H1 (cell line): ENCODE measurements around the gene THPO. TPM values are rescaled to one million over a fixed set of nuclear protein-coding genes. Genes with fewer than 3 reads are reported as not detected.

Source experiments
- CTCF ChIA-PET: fragments of 300-600 bp; sonication (Branson Sonifier 250); formaldehyde crosslinking; loops from one replicate; lab custom pipeline; 2021; ENCODE audit not compliant: partially characterized antibody; lab: Charles Lee
- POLR2A ChIA-PET: fragments of 300-600 bp; sonication (Branson Sonifier 250); formaldehyde crosslinking; loops from one replicate; lab custom pipeline; 2021; ENCODE audit warnings: inconsistent platforms; ENCODE audit not compliant: partially characterized antibody; lab: Charles Lee
- DNase-seq, 2 experiments: peaks; one replicate each; pipeline versions ENCODE4 v3.0.0 to v3.0.0-alpha.2; 2010 to 2022; ENCODE audit warnings: low spot score in 2 of 2, low read depth in 1 of 2, mixed read lengths in 1 of 2
- FAIRE-seq: peaks from 2 replicates; lab custom pipeline; 2011; peaks lifted over from hg19 to GRCh38; lab: Jason Lieb, UNC
- H2AFZ ChIP-seq: 2 replicates; pipeline ENCODE4 v1.8.1; 2012; ENCODE audit warnings: low read length, inconsistent platforms
- H2AK5ac ChIP-seq: 2 replicates; pipeline ENCODE4 v1.6.1; 2013; ENCODE audit warnings: low read depth, low read length
- H2BK120ac ChIP-seq: replicated peaks from 2 replicates; pipeline ENCODE3; 2013; ENCODE audit warnings: low read depth, low read length, inconsistent platforms
- H2BK12ac ChIP-seq: 2 replicates; pipeline ENCODE4 v1.6.1; 2013; ENCODE audit warnings: low read depth, low read length
- H2BK15ac ChIP-seq: 2 replicates; pipeline ENCODE4 v1.6.1; 2013; ENCODE audit warnings: low read length
- H2BK20ac ChIP-seq: 2 replicates; pipeline ENCODE4 v1.6.1; 2013; ENCODE audit warnings: low read length
- H2BK5ac ChIP-seq: 2 replicates; pipeline ENCODE4 v1.6.1; 2013; ENCODE audit warnings: low read depth, low read length
- H3K14ac ChIP-seq: 2 replicates; pipeline ENCODE4 v1.6.1; 2013; ENCODE audit warnings: inconsistent platforms; ENCODE audit not compliant: insufficient read length
- H3K18ac ChIP-seq: 2 replicates; pipeline ENCODE4 v1.6.1; 2013; ENCODE audit warnings: low read length; ENCODE audit errors: extremely low read depth
- H3K23ac ChIP-seq: 2 replicates; pipeline ENCODE4 v1.6.1; 2013; ENCODE audit warnings: inconsistent platforms; ENCODE audit not compliant: insufficient read length
- H3K23me2 ChIP-seq: 2 replicates; pipeline ENCODE4 v1.6.1; 2013; ENCODE audit warnings: low read depth, low read length
- H3K27ac ChIP-seq: 2 replicates; pipeline ENCODE4 v1.6.1; 2011; ENCODE audit warnings: low read depth, low read length, inconsistent platforms
- H3K27me3 ChIP-seq, 4 experiments: replicated peaks in 1 of 4; 1 replicate in 1 of 4; 2 replicates in 3 of 4; pipeline versions ENCODE4 v1.6.1 to v1.8.1; 2011 to 2013; ENCODE audit warnings: low read length in 3 of 4, mild to moderate bottlenecking in 3 of 4, inconsistent platforms in 2 of 4, mixed read lengths in 2 of 4, moderate library complexity in 1 of 4; ENCODE audit not compliant: control insufficient read depth in 3 of 4, insufficient read depth in 3 of 4; ENCODE audit errors: extremely low read depth in 1 of 4
- H3K36me3 ChIP-seq, 4 experiments: 2 replicates each; pipeline versions ENCODE4 v1.6.1 to v1.8.1; 2011 to 2013; ENCODE audit warnings: mild to moderate bottlenecking in 4 of 4, low read length in 3 of 4, moderate library complexity in 2 of 4, control low read depth in 1 of 4, inconsistent platforms in 1 of 4; ENCODE audit not compliant: insufficient read depth in 4 of 4, control insufficient read depth in 2 of 4
- H3K4ac ChIP-seq: replicated peaks from 2 replicates; pipeline ENCODE3; 2013; ENCODE audit warnings: low read length, low read depth, mixed read lengths, inconsistent platforms; ENCODE audit not compliant: insufficient read length
- H3K4me1 ChIP-seq, 4 experiments: replicated peaks in 1 of 4; 1 replicate in 1 of 4; 2 replicates in 3 of 4; pipeline versions ENCODE4 v1.6.1 to v1.8.1; 2011 to 2013; ENCODE audit warnings: low read length in 3 of 4, inconsistent platforms in 2 of 4, mixed read lengths in 1 of 4; ENCODE audit not compliant: insufficient read depth in 4 of 4, control insufficient read depth in 3 of 4
- H3K4me2 ChIP-seq, 2 experiments: 2 replicates each; pipeline versions ENCODE4 v1.6.1 to v1.8.1; 2011 to 2013; ENCODE audit warnings: low read depth in 2 of 2, low read length in 2 of 2, control low read depth in 1 of 2, inconsistent platforms in 1 of 2, mild to moderate bottlenecking in 1 of 2; ENCODE audit not compliant: insufficient read depth in 1 of 2
- H3K4me3 ChIP-seq, 4 experiments: fragments of 200-600, 300-600 bp in 1 of 4; sonication (generic), shearing (Covaris generic), sonication (Bioruptor Twin) in 1 of 4; 2 replicates each; pipeline versions ENCODE4 v1.5.1 to v1.8.1; 2011 to 2016; ENCODE audit warnings: low read length in 4 of 4, low read depth in 3 of 4, control low read depth in 2 of 4, inconsistent platforms in 2 of 4, mild to moderate bottlenecking in 2 of 4, mixed read lengths in 1 of 4, moderate library complexity in 1 of 4; ENCODE audit not compliant: insufficient read depth in 2 of 4; ENCODE audit errors: extremely low read depth in 1 of 4
- H3K56ac ChIP-seq: replicated peaks from 2 replicates; pipeline ENCODE3; 2013; ENCODE audit warnings: low read depth, mild to moderate bottlenecking, mixed read lengths, low read length, inconsistent platforms; ENCODE audit not compliant: insufficient read length
- H3K79me1 ChIP-seq: 2 replicates; pipeline ENCODE4 v1.6.1; 2013; ENCODE audit warnings: low read depth, low read length, control low read depth
- H3K79me2 ChIP-seq, 2 experiments: 2 replicates each; pipeline versions ENCODE4 v1.6.1 to v1.8.1; 2012 to 2013; ENCODE audit warnings: low read length in 2 of 2, mild to moderate bottlenecking in 2 of 2, inconsistent platforms in 1 of 2; ENCODE audit not compliant: insufficient read depth in 2 of 2, control insufficient read depth in 1 of 2
- H3K9ac ChIP-seq, 4 experiments: replicated peaks in 1 of 4; 1 replicate in 1 of 4; 2 replicates in 3 of 4; pipeline versions ENCODE4 v1.6.1 to v1.8.1; 2011 to 2013; ENCODE audit warnings: low read depth in 3 of 4, low read length in 3 of 4, control low read depth in 2 of 4, mild to moderate bottlenecking in 2 of 4, moderate library complexity in 2 of 4, inconsistent platforms in 1 of 4; ENCODE audit errors: extremely low read depth in 1 of 4
- H3K9me3 ChIP-seq, 2 experiments: 2 replicates each; pipeline versions ENCODE4 v1.6.1 to v1.8.1; 2012 to 2013; ENCODE audit warnings: mild to moderate bottlenecking in 2 of 2, moderate library complexity in 2 of 2, control low read depth in 1 of 2, inconsistent platforms in 1 of 2, low read depth in 1 of 2, low read length in 1 of 2, mixed read lengths in 1 of 2; ENCODE audit not compliant: insufficient read depth in 2 of 2
- H4K20me1 ChIP-seq, 2 experiments: replicated peaks in 1 of 2; 2 replicates each; pipeline versions ENCODE3 to v1.8.1; 2011 to 2013; ENCODE audit warnings: inconsistent platforms in 2 of 2, low read length in 2 of 2, mild to moderate bottlenecking in 1 of 2; ENCODE audit not compliant: insufficient read depth in 2 of 2, control insufficient read depth in 1 of 2
- H4K5ac ChIP-seq: 2 replicates; pipeline ENCODE4 v1.6.1; 2013; ENCODE audit warnings: low read length, low read depth, mixed read lengths, inconsistent platforms; ENCODE audit not compliant: insufficient read length
- H4K8ac ChIP-seq: 2 replicates; pipeline ENCODE4 v1.8.0; 2013; ENCODE audit warnings: mild to moderate bottlenecking, moderate library complexity, low read length, inconsistent platforms; ENCODE audit not compliant: insufficient read depth; ENCODE audit errors: extremely low read depth
- H4K91ac ChIP-seq: replicated peaks from 2 replicates; pipeline ENCODE3; 2013; ENCODE audit warnings: low read length, mixed read lengths, inconsistent platforms; ENCODE audit not compliant: insufficient read length
- MAFK ChIP-seq: IDR thresholded peaks from 2 replicates; pipeline ENCODE4 v1.6.1; 2012; ENCODE audit warnings: low read depth, mild to moderate bottlenecking, improper control_type of control experiment, low read length
- RNF2 ChIP-seq: fragments of 200-900, 300-1000 bp; sonication (generic); IDR thresholded peaks from 2 replicates; pipeline ENCODE4 v1.7.1; 2016; ENCODE audit warnings: borderline replicate concordance, low read depth, mild to moderate bottlenecking, antibody characterized with exemption, low read length; ENCODE audit not compliant: poor library complexity, severe bottlenecking; ENCODE audit errors: missing control alignments
- WGBS, 2 experiments: shearing (Covaris generic) in 1 of 2; methylation state at CpG; one replicate each; pipeline versions ENCODE4 v1.1.6 to v1.1.7; 2013 to 2015; ENCODE audit warnings: low lambda C conversion rate in 2 of 2, mixed read lengths in 2 of 2, inconsistent platforms in 1 of 2, low coverage in 1 of 2, missing lambda C conversion rate in 1 of 2; ENCODE audit not compliant: insufficient replicate concordance in 2 of 2, insufficient coverage in 1 of 2, insufficient read length in 1 of 2; ENCODE audit errors: extremely low coverage in 1 of 2, missing lambda C conversion rate in 1 of 2; 5-methylcytosine and 5-hydroxymethylcytosine counted together
- polyA plus RNA-seq, 7 experiments: library from polyadenylated mRNA; depleted of rRNA in 3 of 7; stranded (reverse) in 5 of 7; unstranded in 2 of 7; fragments of >200 nt in 5 of 7; fragments of 200-250 nt in 2 of 7; gene quantifications; 1 replicate in 5 of 7; 2 replicates in 1 of 7; 4 replicates in 1 of 7; pipeline versions ENCODE4 v1.2.1 to v1.2.3, GENCODE V29; 2011 to 2013; ENCODE audit warnings: missing spikeins in 2 of 7, mixed read lengths in 2 of 7
- total RNA-seq: library from RNA; stranded (reverse); fragmentation: NEBNext Ultra II Directional; extraction: Animal tissue kit (Norgen Biotek cat#: 25700); gene quantifications from 2 replicates; pipeline ENCODE4 v1.2.1, GENCODE V29; 2021

THPO gene
- total and polyA plus RNA-seq, 2 of the 8 experiments (the other 6 are each of a cell fraction or from before 2014, with no cell fraction given) = 0.82 to 1.2 TPM

- H3K79me2 ChIP-seq = no peaks in the 10 kb centered on the region
- H3K14ac ChIP-seq = no peak overlapping the region
- H2BK5ac ChIP-seq = 0 out of 2 replicates have a peak overlapping the region, but pooled peaks have one; percentile 10
- peaks cover 2 to 12% of the 10 kb centered on the region in 2 experiments for H4K20me1 ChIP-seq
- no peak overlapping the region for H2BK20ac ChIP-seq
- FAIRE-seq (no peak), DNase-seq (no peak)
- no peak overlapping the region for H4K8ac ChIP-seq
- no peak overlapping the region for H2BK12ac ChIP-seq
- no peaks in the 10 kb centered on the region for H3K27me3 ChIP-seq
- no peak overlapping the region for H2AK5ac ChIP-seq
- H4K5ac ChIP-seq = no peak overlapping the region
- H3K27ac ChIP-seq = no peak overlapping the region
- no peak overlapping the region for H4K91ac ChIP-seq
- CTCF ChIA-PET = interaction anchor here (1.0 to 1.5 kb wide), 4 partner anchors 9 to 428 kb away, joined by 3 to 9 read pairs (median 4); partner anchors contain the start of gene FAM131A
- 79% methylated on average over 12 of the region's 12 CpGs; no CpG with 5 or more reads in 1 of the 2 experiments for WGBS, 2 experiments
- H3K36me3 ChIP-seq = peaks cover 0 to 17% (median 7%) of the 10 kb centered on the region in 4 experiments; a peak in 6 of 8 replicates
- H3K4me1 ChIP-seq = peaks cover 0 to 13% (median 10%) of the 10 kb centered on the region in 4 experiments; a peak in 6 of 7 replicates
- no peaks in the 10 kb centered on the region; the same call in 1 of the 2 replicates for H3K79me1 ChIP-seq
- no peak overlapping the region for H2BK15ac ChIP-seq
- no peak overlapping the region for H3K4me3 ChIP-seq
- no peaks in the 10 kb centered on the region for H3K23me2 ChIP-seq
- no peak overlapping the region for H3K4me2 ChIP-seq
- no peaks in the 10 kb centered on the region for H3K9me3 ChIP-seq
- no peak overlapping the region for H2AFZ ChIP-seq
- no peak overlapping the region for H3K9ac ChIP-seq
- H2BK120ac ChIP-seq = no peak overlapping the region
- H3K18ac ChIP-seq = no peak overlapping the region
- H3K23ac ChIP-seq = no peak overlapping the region
- TF ChIP-seq RNF2 = no peak
- peak; percentile 9; the same call in 1 of the 2 replicates for TF ChIP-seq MAFK
- TF ChIP-seq, all 59 proteins: peak for 1
- POLR2A ChIA-PET = interaction anchor here (0.8 to 3.2 kb wide), 11 partner anchors 9 to 32 kb away, joined by 3 to 23 read pairs (median 4); partner anchors contain the start of gene FAM131A
- no peak overlapping the region for H3K4ac ChIP-seq
- no peak overlapping the region for H3K56ac ChIP-seq
Measured at GRCh38 chr3:184347321-184348056, 30.5 kb downstream of the THPO start.
